Ammon's horn (tissue), 1 donor: ENCODE results near the gene NR4A2.

Experiments used
- DNase-seq: peaks from one replicate; pipeline ENCODE4 v3.0.0-alpha.2; 2016; ENCODE audit warnings: low spot score

The NR4A2 gene

DNA sequence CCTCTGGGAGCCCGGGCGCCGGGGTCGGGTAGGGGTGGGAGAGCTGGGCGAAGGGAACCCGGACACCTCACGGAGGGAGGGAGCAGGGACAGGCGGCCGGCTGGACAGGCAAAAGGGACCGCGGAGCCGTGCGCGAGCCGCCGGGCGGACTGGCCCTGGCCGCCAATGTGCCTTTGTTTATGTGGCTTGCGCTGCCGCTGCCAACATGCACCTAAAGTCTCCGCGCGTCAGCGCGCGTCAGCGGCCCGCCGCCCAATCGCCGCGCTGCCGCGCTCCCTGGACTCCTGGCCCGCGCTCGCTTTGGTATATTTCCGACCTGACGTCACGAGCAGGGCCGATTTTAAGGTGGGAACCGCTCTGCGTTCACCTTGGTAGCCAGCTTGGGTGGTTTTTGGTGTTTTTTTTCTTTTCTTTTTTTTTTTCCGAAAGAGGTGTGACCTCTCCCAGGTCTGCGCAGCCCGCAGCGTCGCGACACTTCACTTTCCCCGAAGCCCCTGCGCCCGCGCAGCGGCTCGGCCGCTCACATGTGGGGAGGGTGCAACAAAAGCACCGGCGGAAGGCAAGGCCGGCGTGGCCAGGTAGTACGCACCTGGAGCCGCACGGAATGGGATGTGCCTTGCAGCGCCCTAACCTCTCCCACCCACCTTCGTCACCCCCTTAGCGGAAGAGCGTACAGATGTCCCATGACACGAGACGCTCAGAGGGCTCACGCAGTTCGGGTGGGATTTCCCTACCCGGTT, at the start of gene NR4A2:
Gene NR4A2, minus strand, starts transcription at position 188 of the 740 bp plus-strand sequence. CDS start 2,535 bp downstream, outside the sequence.
- DNase-seq: peak; percentile 92

DNA sequence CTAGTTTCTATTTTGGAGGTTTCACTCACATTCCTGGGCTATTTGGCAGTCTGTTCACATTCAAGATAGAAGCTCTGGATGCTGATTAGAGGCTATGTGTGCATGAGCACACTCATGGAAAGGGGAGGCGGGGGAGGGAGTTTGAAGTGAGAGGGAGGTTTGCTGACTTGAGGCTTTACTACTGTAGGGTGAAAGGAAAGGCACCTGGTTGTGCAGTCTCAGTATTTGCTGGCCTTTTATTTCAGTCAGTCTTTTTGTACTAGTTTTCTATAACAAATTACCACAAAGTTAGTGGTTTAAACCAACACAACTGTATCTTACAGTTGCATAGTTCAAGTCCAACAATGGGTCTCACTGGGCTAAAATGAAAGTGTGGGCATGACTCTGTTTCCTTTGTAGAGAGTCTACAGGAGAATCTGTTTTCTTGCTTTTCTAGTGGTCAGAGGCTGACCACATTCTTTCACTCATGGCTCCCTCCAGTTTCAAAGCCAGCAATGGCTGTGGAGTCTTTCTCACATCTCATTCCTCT, 47.7 kb upstream of the NR4A2 start:
- DNase-seq: no peak

DNA sequence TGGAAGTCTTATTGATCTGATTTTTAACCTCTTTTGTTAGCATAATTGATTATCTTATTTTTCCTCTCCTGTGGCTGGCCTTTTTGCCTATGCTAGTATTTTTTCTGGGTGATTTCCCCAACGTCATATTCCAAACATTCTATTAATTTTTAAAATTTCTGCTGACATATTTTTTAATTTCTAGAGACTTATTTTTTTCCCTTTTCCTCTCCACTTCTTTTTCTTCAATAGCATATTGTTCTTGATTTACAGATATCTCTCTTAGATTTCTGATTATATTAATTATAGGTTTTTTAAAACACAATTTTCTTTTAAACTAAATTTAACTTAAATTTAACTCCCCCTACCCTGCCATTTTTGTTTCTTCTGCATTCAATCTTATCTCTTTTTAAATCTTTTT, 47.2 kb upstream of the NR4A2 start:
- DNase-seq: no peak

DNA sequence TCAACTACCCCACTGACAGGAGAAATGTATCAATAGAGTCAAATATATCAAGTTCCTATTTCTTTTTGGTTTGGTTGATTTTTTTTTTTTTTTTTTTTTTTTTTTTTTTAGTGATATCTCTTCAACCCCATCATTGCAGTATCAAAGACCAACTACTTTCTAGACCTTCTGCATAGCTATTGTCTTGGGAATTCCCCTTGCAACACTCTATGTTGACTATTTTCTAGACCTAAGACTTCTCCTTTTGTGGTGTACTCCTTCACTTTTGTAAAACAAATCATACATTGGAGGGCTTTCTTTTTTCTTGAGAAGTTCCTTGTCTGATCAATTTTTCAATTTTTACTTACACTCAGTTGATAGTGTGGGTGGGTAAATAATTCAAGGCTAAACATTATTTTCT, 46.5 kb upstream of the NR4A2 start:
- no peak for DNase-seq

DNA sequence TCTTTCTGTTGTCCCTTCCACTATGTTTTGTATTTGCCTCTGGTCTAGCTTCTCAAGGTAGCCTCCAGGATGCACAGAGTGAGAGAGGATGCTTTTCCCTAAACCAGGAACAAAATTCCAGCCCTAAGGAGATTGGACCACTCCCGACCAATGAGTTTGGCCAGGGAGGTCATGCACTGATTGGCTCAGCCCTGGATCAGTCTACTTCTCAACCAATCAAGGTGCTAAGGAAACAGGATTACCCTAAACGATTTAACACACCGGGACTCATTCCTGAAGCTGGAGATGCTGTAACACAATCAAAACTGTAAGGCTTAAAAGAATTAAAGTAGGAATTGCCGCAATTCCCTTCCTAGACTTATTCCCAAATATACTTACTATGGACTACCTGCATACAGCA, 34.2 kb upstream of the NR4A2 start:
- no peak for DNase-seq

DNA sequence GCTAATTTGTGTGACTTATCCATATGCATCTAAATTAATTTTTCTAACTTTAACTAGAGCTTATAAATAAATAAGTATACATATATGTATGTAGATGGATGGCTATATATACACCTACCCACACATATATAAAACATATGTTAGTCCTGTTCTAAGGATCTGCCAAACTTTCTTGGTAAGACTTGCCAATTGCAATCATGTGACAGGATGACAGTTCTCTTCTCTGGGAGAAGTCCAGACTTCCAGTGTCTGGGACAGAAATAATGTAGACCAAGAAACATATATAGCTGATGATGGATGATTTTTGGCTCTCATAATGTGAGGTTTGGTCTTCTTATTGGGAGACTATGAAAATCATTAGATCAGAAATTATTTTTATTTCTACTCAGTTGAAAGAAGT, 30.6 kb upstream of the NR4A2 start:
- DNase-seq: no peak

DNA sequence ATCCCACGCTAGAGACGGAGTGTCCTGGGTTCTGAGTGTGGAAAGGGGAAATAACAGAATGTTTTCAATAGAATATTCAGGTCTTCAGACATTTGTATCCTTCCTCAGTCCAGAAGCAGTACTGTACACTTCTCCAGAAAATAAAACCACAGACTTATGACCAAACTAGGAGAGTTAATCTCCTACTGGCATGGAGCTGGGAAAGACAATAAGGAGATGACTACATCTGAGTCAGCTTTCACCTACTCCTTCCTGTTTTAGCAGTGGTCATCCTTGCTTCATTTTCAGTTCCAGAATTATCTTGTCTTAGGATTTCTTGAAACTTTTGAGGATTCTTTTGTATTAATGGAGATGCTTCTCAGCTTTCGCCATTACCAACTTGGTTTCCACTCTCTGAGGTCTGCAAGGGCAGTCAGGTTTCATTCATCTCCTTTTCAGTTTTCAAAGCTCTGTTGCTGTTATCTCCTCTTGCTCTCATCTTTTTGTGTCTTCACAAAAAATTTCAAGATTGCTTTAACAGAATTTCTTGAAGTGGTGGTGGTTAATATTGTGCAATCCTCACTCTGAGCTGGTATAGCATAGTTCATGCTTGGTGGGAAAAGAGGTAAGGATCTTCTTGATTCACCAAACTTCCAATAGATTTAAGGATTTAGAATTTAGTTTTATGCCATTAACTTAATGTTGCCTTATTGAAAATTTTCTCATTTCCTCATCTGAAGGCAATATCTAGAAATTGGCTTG, 23.7 kb upstream of the NR4A2 start:
- DNase-seq: no peak

DNA sequence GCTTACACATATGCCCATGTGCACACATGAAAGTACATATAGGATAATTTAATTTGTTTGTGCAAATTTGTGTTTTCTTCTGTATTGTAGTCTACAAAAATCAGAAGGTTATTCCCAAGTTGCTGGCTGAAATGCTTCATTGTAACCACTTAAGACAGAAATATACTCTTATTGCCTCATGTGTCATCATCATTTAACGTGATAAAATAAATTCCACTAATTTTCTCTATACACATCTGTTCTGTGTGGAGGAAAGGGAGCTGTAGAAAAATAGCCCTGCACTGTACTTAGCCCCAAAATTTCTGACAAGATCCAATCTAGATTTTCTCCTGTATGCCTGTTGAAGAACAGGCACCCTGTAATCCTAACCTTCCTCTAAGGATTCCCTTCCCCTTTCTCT, 20.4 kb upstream of the NR4A2 start:
- DNase-seq: no peak

DNA sequence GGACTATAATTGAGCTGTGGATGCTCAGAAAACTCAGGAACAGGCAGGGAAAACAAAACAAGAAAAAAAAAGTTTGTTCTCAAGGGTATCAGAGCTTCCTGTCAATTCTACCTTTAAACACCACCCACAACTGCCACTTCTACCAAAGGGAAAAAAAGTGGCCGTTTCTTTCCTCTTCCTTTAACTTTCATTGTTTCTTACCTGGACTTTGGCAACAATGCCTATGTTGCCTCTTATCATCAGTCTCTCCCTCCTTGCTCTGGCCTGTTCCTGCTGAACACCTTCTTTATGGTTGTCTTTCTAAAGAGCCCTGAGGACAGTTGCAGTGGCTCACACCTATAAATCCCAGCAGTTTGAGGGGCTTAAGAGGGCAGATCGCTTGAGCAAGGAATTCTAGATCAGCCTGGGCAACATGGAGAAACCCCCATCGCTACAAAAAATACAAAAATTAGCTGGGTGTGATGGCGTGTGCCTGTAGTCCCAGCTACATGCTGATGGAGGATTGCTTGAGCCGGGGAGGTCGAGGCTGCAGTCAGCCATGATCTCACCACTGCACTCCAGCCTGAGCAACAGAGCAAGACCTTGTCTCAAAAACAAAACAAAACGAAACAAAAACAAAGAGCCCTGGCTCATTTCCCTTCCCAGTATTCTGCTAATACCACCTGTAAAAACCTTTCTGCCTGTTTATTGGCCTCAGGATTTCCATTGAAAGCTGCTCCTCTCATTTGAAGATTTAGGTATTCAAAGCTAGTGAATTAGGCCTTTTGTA, 18.0 kb upstream of the NR4A2 start:
- DNase-seq: no peak

DNA sequence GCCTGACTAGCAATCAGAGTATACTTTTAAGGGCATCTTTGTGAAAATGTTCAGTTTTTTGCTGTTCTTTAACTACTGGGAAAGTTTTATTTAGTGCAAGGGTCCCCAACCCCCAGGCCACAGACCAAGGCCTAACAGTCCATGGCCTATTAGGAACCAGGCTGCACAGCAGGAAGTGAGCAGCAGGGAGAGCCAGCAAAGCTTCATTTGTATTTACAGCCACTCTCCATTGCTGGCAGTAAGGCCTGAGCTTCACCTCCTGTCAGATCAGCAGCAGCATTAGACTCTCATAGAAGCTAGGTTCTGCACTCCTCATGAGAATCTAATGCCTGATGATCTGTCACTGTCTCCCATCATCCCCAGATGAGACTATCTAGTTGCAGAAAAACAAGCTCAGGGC, 17.1 kb upstream of the NR4A2 start:
- no peak for DNase-seq

DNA sequence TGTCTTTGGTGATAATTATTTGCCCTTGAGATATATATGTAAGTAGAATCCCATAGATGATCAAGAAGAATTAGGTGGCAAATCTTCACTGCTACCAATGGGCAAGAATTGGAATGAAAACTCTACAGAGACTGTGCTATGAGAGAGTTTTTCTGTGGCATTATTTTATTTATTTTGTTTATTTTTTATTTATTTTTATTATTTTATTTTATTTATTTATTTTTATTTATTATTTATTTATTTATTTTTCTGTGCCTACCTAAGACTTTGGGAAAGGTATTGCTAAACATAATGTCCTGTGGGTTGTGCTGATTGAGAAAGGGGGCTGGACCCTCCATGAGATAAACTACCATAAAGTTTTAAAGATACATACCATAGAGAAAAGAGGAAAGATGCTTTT, 16.6 kb upstream of the NR4A2 start:
- DNase-seq: no peak

DNA sequence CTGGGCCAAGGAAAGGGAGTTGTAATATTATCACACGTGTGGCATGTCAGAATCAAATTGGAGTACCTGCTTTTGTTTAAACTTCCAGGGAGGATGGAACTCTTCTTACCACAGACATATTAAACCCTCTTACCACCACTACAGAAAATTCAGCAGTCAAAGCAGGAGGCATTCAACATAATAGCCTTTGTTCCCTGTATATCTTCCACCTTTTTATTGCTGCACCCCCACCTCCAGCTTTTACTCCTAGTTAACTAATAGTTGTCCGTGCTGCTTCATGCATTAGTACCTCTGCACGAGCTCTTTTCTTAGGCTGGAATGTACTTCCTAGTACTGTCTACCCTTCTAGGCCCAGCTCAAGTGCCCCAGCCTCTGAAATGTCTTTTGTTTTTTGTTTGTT, 14.9 kb upstream of the NR4A2 start:
- no peak for DNase-seq

DNA sequence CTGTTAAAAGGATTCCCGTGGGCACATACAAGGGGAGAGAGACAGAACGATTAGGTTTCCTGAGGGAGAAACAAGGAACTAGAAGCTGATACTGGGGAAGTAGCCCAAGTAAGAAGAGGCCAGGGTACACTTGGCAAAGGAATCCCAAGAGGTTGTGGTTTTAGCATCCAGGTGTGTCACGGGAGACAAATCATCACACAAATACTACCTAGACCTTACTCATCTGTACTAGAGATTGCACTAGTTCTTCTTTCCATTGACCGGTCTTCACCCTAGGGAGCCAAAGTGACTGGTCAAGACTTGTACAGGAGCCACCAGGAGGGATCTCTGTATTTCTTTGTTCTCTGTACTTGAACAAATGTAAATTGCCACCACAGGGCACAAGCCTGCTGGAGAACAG, 14.2 kb upstream of the NR4A2 start:
- DNase-seq: no peak

DNA sequence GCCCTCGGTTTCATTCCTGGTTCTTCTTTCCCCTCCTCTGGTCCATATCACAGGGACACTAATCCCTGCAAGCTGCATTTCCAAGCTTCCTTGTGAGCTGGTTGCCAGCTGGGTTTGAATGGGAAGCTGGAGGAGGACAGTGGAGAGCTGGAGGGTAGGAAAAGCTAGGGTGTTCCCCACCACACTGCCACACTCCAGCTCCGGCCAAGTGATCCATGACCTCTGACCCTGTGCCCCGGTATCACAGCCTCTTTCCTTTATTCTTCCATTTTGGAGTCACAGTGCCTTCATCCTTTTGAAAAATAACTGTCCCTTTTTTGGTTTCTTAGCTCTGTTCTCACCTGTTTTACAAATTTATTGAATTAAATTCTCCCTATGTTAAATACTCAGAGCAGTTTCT, 13.1 kb upstream of the NR4A2 start:
- no peak for DNase-seq

DNA sequence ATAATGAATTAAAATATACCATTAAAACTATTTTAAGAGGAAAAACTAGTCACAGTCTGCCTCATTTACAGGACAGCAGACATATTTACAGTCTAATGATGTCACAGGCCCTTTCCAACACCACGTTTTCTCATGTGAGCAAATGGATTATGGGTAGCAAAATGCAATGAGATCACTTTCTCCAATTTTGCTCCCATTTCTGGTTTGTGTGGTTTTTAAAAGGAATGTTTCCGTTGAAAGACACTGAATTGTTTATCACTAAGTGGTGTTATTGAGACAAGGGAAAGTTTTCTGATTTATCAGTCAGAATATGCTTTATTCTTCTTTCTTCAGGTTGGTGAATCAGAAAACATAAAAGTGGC, 11.4 kb upstream of the NR4A2 start:
- DNase-seq: no peak

DNA sequence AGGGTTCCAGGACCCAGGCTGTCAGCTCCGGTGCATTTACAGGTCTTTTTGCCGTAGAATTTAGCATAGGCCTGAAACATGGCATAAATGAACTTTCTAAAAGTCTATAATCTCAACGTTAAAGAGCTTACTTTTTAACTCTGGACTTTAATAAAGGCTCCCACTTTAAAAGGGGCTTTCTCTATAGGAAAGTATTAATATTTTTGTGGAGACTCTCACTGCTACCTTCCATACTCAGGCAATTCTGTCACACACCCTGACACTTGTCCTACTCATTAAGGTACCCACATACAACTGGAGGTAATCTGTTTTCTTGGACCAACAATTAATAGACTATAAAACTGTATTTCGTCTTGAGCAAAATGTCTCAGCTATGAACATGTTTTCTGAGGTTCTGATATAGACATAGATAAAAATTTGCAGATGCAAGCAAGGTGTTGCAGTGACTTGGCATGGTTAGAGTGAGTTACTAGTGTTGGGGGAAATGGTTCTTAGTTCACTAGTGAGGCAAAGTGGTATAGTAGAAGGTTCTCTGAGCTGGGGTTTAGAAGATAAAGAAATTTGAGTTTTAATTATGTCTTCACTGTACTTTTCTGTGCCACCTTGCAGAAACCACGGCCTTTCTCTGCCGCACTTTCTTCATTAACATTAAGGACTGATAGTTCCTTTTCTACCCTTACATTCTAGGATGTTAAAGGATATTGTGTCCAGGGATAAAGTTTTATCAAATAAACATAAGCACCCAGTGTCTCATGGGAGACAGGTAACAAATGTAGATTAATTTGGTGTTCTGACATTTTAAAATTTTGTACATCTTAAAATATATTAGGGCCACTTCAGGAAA, 10.8 kb upstream of the NR4A2 start:
- no peak for DNase-seq

DNA sequence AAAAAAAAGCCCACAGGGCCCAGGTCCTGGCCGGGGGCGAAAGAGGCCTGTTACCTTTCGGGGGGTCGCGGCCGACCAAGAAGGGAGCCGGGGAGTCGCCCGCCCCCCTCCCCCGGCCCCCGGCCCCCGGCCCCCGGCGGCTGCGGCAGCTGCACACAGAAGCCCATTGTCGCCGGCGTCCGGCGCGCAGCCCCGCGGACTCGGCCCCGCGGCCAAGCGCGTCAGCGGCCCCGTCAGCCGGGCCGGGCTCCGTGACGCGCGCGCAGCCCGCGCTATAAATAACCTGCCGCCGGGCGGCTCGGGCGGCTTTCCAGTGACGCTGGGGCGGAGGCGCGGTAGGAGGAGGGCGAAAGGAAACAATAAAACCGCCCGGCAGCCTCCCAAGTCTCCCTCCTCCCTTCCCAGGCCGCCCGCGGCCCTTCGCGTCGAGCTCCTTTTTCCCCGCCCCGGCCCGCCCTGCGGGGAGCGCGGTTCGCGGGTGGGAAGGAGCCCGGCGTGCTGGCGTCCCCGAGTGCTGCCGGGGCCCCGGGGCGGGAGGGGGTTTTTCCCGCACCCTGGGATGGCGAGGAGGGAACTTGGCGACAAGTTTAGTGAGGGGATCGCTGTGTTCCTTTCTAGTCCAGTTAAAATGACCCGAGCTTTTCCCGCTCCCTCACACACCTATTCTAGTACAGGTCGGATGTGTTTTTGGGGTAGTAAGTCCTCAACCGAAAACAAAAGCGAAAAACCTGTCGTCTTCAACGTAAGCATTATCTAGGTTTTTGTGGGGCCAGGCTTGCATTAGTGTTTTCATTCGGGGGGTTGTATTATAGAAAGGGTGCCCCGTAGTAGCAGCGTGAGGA, 10.0 kb upstream of the NR4A2 start:
- peak; percentile 93 for DNase-seq

DNA sequence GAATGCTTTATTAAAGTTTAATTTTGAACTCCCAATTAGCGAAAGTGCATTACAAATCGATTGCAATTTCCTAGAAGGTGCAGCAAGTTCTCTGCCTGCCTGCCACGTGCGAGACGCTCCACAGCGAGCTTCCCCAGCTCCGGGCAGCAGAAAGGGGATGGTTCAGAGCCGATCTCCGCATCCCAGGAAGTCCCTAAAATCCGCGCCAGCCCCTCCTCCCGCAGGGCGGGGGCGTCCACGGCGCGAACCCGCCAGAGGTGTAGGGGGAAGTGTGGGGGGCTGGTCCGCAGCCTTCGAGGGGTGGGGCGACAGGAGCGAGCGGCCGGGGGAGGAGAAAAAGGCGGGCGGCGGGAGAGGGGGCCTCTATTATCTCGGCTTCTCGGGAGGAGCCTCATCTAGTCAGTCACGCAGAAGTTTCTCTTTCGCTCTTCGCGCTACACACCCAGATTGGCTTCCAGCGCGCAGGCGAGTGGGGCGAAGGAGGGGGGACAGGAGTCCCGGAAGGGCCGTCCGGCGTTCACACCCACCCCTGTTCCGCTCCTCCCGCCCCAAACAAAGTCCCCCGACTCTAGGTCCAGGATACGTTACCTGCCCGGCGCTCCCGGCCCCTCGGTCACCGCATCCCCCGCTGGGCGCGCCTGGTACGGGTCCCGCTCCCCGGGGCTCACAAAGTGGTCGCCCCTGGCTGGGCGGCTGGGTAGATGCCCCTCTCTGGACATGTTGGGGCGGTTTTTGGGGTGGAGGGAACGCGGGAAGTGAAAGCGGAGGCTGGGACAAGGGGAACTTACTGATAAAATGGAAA, 9.1 kb upstream of the NR4A2 start:
- DNase-seq: peak; percentile 91

DNA sequence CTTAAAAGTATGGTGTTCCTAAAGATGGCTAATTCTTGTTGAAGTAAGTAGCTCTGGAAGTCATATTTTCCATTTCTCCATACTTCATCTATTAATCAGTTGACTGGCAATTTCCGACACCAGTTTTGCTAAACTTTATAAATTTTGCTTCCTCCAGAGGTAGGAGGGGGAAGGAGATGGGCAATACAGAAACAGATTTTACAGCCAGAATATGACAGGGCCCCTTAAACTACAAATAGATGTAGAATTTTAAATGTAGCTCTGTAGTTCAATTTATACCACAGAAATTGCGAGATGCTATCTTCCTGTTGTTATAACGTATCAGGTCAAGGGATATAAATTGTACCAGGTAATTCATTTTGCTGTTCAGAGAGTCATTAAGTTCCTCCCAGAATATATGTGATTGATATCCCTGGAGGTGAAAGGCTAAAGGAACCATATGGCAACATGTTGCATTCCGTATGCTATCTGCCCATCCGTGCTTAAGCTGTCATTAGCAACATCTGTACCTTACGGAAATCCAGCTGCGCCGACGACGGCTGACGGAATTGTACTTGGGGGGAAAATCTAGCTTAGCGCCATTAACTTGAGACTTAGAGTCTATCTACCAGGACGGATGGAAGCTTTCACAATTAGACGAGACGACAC, 8.4 kb upstream of the NR4A2 start:
- no peak for DNase-seq

DNA sequence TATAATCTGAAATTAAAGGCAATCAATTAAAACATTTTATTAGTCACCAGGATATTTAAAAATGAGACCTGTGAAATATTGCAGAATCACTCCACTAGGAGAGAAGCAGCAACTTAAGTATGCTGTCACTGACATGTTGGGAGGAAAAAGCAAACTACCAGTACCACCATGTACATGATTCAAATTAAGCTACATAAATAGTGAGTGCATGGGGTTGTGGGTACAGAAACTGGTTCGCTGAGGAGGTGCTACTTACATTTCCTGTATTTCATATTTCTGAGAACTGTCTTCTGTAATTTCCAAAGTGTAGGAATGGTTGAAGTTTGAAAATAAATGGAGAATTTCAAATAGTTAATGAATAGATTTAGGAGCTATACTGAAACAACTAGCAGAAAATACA, 7.9 kb upstream of the NR4A2 start:
- DNase-seq: no peak
